CD4-positive, alpha-beta memory T cell (primary cell): ENCODE results near the gene RABGGTB. TPM values are rescaled to one million over a fixed set of nuclear protein-coding genes. Genes with fewer than 3 reads are reported as not detected.
A peak's percentile ranks its signal among the peaks of the same experiment; 100 is the strongest.
"Not testable (repeated sequence)": the region's sequence is repeated elsewhere in the genome, so short reads cannot be mapped to it uniquely, and the experiment has no call there.

Experiments
- CTCF ChIA-PET: fragments of 350-600 bp; sonication (Branson Sonifier 250); formaldehyde crosslinking; loops from one replicate; lab custom pipeline; 2021; ENCODE audit warnings: inconsistent platforms; ENCODE audit not compliant: partially characterized antibody; lab: Charles Lee
- POLR2A ChIA-PET: fragments of 350-600 bp; sonication (Branson Sonifier 250); formaldehyde crosslinking; loops from one replicate; lab custom pipeline; 2021; ENCODE audit not compliant: partially characterized antibody; lab: Charles Lee
- DNase-seq, 5 donors: peaks; one replicate each; pipeline versions ENCODE4 v3.0.0 to v3.0.0-alpha.2; 2020 to 2022; ENCODE audit warnings: mixed read lengths in 1 of 5
- H3K27ac ChIP-seq: one replicate; pipeline ENCODE4 v1.7.0; 2013; ENCODE audit warnings: low read depth, low read length
- H3K27me3 ChIP-seq: 2 replicates; pipeline ENCODE4 v1.7.0; 2013; ENCODE audit warnings: mild to moderate bottlenecking, low read length, moderate library complexity; ENCODE audit not compliant: insufficient read depth
- H3K36me3 ChIP-seq: 2 replicates; pipeline ENCODE4 v1.7.0; 2013; ENCODE audit warnings: mild to moderate bottlenecking, low read length, moderate library complexity; ENCODE audit not compliant: insufficient read depth
- H3K4me1 ChIP-seq: 2 replicates; pipeline ENCODE4 v1.7.0; 2013; ENCODE audit warnings: mild to moderate bottlenecking, low read length, moderate library complexity; ENCODE audit not compliant: insufficient read depth
- H3K4me3 ChIP-seq, 2 donors: one replicate each; pipeline ENCODE4 v1.7.0; 2013; ENCODE audit warnings: low read length in 2 of 2, mild to moderate bottlenecking in 1 of 2
- H3K9me3 ChIP-seq, 2 donors: one replicate each; pipeline ENCODE4 v1.7.0; 2013; ENCODE audit warnings: low read length in 2 of 2, control low read depth in 1 of 2; ENCODE audit not compliant: control insufficient read depth in 1 of 2
- H3K27ac Mint-ChIP-seq, 7 donors: one replicate each; pipeline ENCODE4 v1.8.0; 2020 to 2021; ENCODE audit warnings: mixed read lengths in 7 of 7, mild to moderate bottlenecking in 6 of 7, inconsistent platforms in 3 of 7, moderate library complexity in 3 of 7
- H3K27me3 Mint-ChIP-seq, 2 donors: one replicate each; pipeline ENCODE4 v1.8.0; 2020 to 2021; ENCODE audit warnings: mixed read lengths in 2 of 2
- H3K36me3 Mint-ChIP-seq, 2 donors: one replicate each; pipeline ENCODE4 v1.8.0; 2020 to 2021; ENCODE audit warnings: mixed read lengths in 2 of 2, inconsistent platforms in 1 of 2, mild to moderate bottlenecking in 1 of 2
- H3K4me1 Mint-ChIP-seq, 4 donors: one replicate each; pipeline ENCODE4 v1.8.0; 2020 to 2021; ENCODE audit warnings: mixed read lengths in 4 of 4, mild to moderate bottlenecking in 1 of 4
- H3K4me3 Mint-ChIP-seq, 8 donors: one replicate each; pipeline ENCODE4 v1.8.0; 2020 to 2021; ENCODE audit warnings: mixed read lengths in 8 of 8, mild to moderate bottlenecking in 7 of 8, moderate library complexity in 6 of 8, inconsistent platforms in 3 of 8
- H3K9me3 Mint-ChIP-seq, 8 donors: one replicate each; pipeline ENCODE4 v1.8.0; 2020 to 2021; ENCODE audit warnings: mixed read lengths in 8 of 8, mild to moderate bottlenecking in 5 of 8, inconsistent platforms in 3 of 8, moderate library complexity in 1 of 8
- intact Hi-C: fragments of 100-400 bp; cut with micrococcal nuclease; formaldehyde crosslinking; loops from one replicate; pipeline ENCODE4 v1.15.1; 2023
- polyA plus RNA-seq, 2 donors: library from polyadenylated mRNA; unstranded; fragments of 300-500 nt; fragmentation: Illumina TruSeq; gene quantifications; one replicate each; pipeline ENCODE4 v1.2.3, GENCODE V29; 2021
- total RNA-seq, 2 experiments: library from RNA; stranded (reverse); gene quantifications; one replicate each; pipeline ENCODE4 v1.2.3, GENCODE V29; 2021

The RABGGTB gene
- total and polyA plus RNA-seq, 4 experiments from 2014 or later, result 9.1 to 97.8 (median 54.0) TPM

GRCh38 chr1:75808921-75809320 is 22.9 kb downstream of the RABGGTB start:
- Histone ChIP-seq H3K36me3 (no peaks in the 10 kb centered on the region), H3K27ac (no peak overlapping the region), H3K4me1 (no peaks in the 10 kb centered on the region), H3K27me3 (no peaks in the 10 kb centered on the region), H3K4me3 (no peak overlapping the region), H3K9me3 (no peaks in the 10 kb centered on the region)
- no peaks in the 10 kb centered on the region for H3K4me1 Mint-ChIP-seq
- H3K9me3 Mint-ChIP-seq, result no peaks in the 10 kb centered on the region
- no peak for DNase-seq
- no peak overlapping the region for H3K4me3 Mint-ChIP-seq
- CTCF ChIA-PET, result no interaction called here
- no peaks in the 10 kb centered on the region for H3K27me3 Mint-ChIP-seq
- POLR2A ChIA-PET, result no interaction called here
- H3K36me3 Mint-ChIP-seq, result no peaks in the 10 kb centered on the region
- H3K27ac Mint-ChIP-seq, result no peak overlapping the region
- intact Hi-C loops, result no loop called here

DNA sequence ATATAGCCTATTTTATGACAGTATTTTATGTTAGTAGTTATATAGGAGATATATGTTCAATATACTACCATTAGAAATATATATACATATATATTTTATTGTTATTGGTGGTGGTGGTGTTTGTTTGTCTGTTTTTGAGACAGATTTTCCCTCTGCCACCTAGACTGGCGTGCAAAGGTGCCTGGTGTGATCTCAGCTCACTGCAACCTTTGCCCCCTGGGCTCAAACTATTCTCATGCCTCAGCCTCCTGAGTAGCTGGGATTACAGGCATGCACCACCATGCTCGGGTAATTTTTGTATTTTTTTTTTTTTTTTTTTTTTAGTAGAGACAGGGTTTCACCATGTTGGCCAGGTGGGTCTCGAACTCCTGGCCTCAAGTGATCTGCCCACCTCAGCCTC is 24.1 kb downstream of the RABGGTB start:
- H3K36me3 Mint-ChIP-seq, H3K4me3 ChIP-seq, intact Hi-C loops, H3K4me3 Mint-ChIP-seq, H3K4me1 ChIP-seq, H3K9me3 ChIP-seq, H3K9me3 Mint-ChIP-seq, H3K27me3 Mint-ChIP-seq, H3K27ac Mint-ChIP-seq, H3K36me3 ChIP-seq, POLR2A ChIA-PET, H3K27me3 ChIP-seq, DNase-seq, H3K27ac ChIP-seq, H3K4me1 Mint-ChIP-seq: not testable (repeated sequence)
- CTCF ChIA-PET, result interaction anchor here (0.7 kb wide), 1 partner anchor 66 kb away, joined by 3 read pairs; no protein-coding TSS in a partner anchor

- POLR2A ChIA-PET, result no interaction called here
- Mint-ChIP-seq H3K4me1 (no peaks in the 10 kb centered on the region), H3K9me3 (no peaks in the 10 kb centered on the region), H3K27me3 (no peaks in the 10 kb centered on the region), H3K36me3 (no peaks in the 10 kb centered on the region), H3K4me3 (no peak overlapping the region), H3K27ac (no peak overlapping the region)
- H3K9me3 ChIP-seq, result no peaks in the 10 kb centered on the region
- no peaks in the 10 kb centered on the region for H3K4me1 ChIP-seq
- no peaks in the 10 kb centered on the region for H3K36me3 ChIP-seq
- intact Hi-C loops, result no loop called here
- H3K4me3 ChIP-seq, result no peak overlapping the region
- DNase-seq, result no peak
- CTCF ChIA-PET, result no interaction called here
- no peaks in the 10 kb centered on the region for H3K27me3 ChIP-seq
- H3K27ac ChIP-seq, result no peak overlapping the region
These were observed 25.3 kb downstream of the RABGGTB start for GRCh38 chr1:75811211-75811981.

GRCh38 chr1:75812065-75812464 is 26.0 kb downstream of the RABGGTB start:
- DNase-seq, result no peak
- H3K4me1 ChIP-seq, result no peaks in the 10 kb centered on the region
- Mint-ChIP-seq H3K4me3 (no peak overlapping the region), H3K27me3 (no peaks in the 10 kb centered on the region), H3K27ac (no peak overlapping the region), H3K9me3 (no peaks in the 10 kb centered on the region), H3K36me3 (no peaks in the 10 kb centered on the region), H3K4me1 (no peaks in the 10 kb centered on the region)
- POLR2A ChIA-PET, result no interaction called here
- no peaks in the 10 kb centered on the region for H3K36me3 ChIP-seq
- no peak overlapping the region for H3K27ac ChIP-seq
- H3K9me3 ChIP-seq, result no peaks in the 10 kb centered on the region
- CTCF ChIA-PET, result no interaction called here
- no peaks in the 10 kb centered on the region for H3K27me3 ChIP-seq
- intact Hi-C loops, result no loop called here
- no peak overlapping the region for H3K4me3 ChIP-seq

- H3K4me1 Mint-ChIP-seq, POLR2A ChIA-PET, H3K9me3 ChIP-seq, H3K27me3 ChIP-seq, DNase-seq, H3K27me3 Mint-ChIP-seq, intact Hi-C loops, H3K36me3 ChIP-seq, H3K4me3 ChIP-seq, CTCF ChIA-PET, H3K27ac ChIP-seq, H3K4me1 ChIP-seq, H3K4me3 Mint-ChIP-seq: not testable (repeated sequence)
- Mint-ChIP-seq H3K36me3 (peaks cover 16 to 28% of the 10 kb centered on the region in 2 donors), H3K27ac (peak overlapping the region in 1 of 7 donors; percentile 73), H3K9me3 (peaks cover 0 to 38% (median 19%) of the 10 kb centered on the region in 8 donors)
These were observed 37.5 kb downstream of the RABGGTB start for GRCh38 chr1:75823596-75823995.

DNA sequence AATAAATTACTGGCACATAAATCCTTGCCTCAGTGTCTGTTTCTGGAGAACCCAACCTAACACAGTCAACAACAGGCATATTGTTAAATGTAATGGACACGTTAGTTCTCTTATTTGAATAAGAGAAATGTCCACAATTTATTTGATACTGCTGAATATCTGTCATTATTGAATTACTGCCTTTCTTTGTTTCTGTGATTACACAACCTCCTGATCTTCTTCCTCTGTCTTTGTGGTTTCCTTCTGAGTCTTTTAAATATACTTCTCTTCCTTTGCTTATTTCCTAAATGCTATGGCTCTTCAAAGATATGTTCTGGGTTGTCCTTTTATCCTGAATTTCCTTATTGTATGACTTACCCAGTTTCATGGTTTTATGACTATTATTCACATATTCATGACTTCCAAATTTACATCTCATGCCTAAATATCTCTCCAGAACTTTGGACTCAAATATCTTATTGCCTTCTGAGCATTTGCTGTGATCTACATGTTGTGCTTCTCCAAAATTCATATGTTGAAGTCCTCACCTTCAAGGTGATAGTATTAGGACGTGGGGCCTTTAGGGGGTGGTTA is 50.6 kb downstream of the RABGGTB start:
- Mint-ChIP-seq H3K9me3 (peaks cover 9 to 54% (median 37%) of the 10 kb centered on the region in 8 donors), H3K27ac (no peak overlapping the region), H3K4me3 (no peak overlapping the region), H3K27me3 (peaks cover 3 to 9% of the 10 kb centered on the region in 2 donors), H3K4me1 (no peaks in the 10 kb centered on the region), H3K36me3 (peaks cover 0 to 1% of the 10 kb centered on the region in 2 donors)
- DNase-seq, result no peak
- intact Hi-C loops, result no loop called here
- no peaks in the 10 kb centered on the region for H3K27me3 ChIP-seq
- H3K4me1 ChIP-seq, result no peaks in the 10 kb centered on the region
- no peak overlapping the region for H3K27ac ChIP-seq
- ChIA-PET POLR2A (no interaction called here), CTCF (no interaction called here)
- no peaks in the 10 kb centered on the region for H3K36me3 ChIP-seq
- H3K9me3 ChIP-seq, result no peaks in the 10 kb centered on the region
- H3K4me3 ChIP-seq, result no peak overlapping the region

DNA sequence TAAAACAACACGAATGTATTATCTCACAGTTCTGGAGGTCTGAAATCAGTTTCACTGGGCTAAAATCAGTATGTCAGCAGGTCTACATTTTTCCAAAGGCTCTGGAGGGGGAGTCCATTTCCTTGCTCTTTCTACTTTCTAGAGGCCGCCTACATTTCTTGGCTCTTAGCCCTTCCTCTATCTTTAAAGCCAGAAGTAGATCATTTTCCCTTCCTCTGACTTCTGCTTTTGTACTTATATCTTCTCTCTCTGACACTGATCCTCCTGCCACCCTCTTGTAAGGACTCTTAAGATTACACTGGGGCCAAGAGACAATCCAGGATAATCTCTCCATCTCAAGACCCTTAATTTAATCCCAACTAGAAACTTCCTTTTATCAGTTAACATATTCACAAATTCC is 52.0 kb downstream of the RABGGTB start:
- Mint-ChIP-seq H3K4me1 (no peaks in the 10 kb centered on the region), H3K4me3 (no peak overlapping the region), H3K36me3 (no peaks in the 10 kb centered on the region), H3K27ac (no peak overlapping the region), H3K9me3 (peaks cover 7 to 41% (median 26%) of the 10 kb centered on the region in 8 donors), H3K27me3 (peaks cover 3 to 9% of the 10 kb centered on the region in 2 donors)
- H3K27ac ChIP-seq, result no peak overlapping the region
- intact Hi-C loops, result no loop called here
- H3K9me3 ChIP-seq, result no peaks in the 10 kb centered on the region
- H3K4me3 ChIP-seq, result no peak overlapping the region
- DNase-seq, result no peak
- no peaks in the 10 kb centered on the region for H3K4me1 ChIP-seq
- ChIA-PET POLR2A (no interaction called here), CTCF (no interaction called here)
- no peaks in the 10 kb centered on the region for H3K36me3 ChIP-seq
- H3K27me3 ChIP-seq, result no peaks in the 10 kb centered on the region
